Measurements from ENCODE around the gene SHISAL1. TPM values are rescaled to one million over a fixed set of nuclear protein-coding genes. Genes with fewer than 3 reads are reported as not detected.
A peak's percentile ranks its signal among the peaks of the same experiment; 100 is the strongest.

The SHISAL1 gene
- total and polyA plus RNA-seq, 9 donors = 0.33 to 4.5 (median 2.0) TPM

DNA sequence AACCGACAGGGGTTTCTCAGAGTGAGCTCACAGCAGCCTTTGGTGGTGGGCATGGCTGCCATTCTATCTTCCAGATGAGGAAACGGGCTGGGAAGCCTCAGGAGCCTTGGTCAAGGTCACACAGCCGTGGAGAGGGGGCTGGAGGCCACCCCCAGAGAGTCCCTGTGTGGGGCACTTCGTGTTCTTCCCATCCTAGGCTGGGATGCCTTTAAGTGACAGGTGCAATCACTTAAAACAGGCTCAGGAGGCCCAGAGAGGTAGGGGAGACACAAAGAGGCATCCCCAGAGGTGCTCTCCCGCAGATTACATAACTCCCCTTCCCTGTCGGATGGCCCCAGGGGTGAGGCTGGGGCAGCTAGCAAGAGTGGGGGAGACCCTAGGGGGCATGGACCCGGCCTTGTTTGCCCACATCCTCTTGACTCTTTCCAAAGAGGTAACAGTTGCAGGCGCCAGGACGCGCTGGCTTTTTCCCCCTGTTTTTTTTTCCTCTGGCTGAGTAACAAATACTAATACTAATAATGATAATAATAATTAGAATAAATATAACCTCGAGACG, 17.5 kb upstream of the SHISAL1 start:
- H3K27me3 ChIP-seq = no peaks in the 10 kb centered on the region
- peak overlapping the region; percentile 36 for H3K4me3 ChIP-seq
- no peak for DNase-seq
- peaks cover 1% of the 10 kb centered on the region for H3K4me1 ChIP-seq (ENCODE audit: insufficient read depth)
- TF ChIP-seq, protein P1, sequence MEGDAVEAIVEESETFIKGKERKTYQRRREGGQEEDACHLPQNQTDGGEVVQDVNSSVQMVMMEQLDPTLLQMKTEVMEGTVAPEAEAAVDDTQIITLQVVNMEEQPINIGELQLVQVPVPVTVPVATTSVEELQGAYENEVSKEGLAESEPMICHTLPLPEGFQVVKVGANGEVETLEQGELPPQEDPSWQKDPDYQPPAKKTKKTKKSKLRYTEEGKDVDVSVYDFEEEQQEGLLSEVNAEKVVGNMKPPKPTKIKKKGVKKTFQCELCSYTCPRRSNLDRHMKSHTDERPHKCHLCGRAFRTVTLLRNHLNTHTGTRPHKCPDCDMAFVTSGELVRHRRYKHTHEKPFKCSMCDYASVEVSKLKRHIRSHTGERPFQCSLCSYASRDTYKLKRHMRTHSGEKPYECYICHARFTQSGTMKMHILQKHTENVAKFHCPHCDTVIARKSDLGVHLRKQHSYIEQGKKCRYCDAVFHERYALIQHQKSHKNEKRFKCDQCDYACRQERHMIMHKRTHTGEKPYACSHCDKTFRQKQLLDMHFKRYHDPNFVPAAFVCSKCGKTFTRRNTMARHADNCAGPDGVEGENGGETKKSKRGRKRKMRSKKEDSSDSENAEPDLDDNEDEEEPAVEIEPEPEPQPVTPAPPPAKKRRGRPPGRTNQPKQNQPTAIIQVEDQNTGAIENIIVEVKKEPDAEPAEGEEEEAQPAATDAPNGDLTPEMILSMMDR (IDR thresholded peaks at IDR 0.05) = no peak
- TF ChIP-seq EP300 (IDR thresholded peaks at IDR 0.05) (no peak), POLR2A (IDR thresholded peaks at IDR 0.05) (no peak)
- H3K36me3 ChIP-seq = no peaks in the 10 kb centered on the region
- 33 to 48% (median 46%) methylated on average over 12 of the region's 12 CpGs for WGBS, 3 donors
- intact Hi-C loops (cut with DNase I) = no loop called here
- no peaks in the 10 kb centered on the region for H3K9me3 ChIP-seq
- no peak overlapping the region for H3K27ac ChIP-seq

DNA sequence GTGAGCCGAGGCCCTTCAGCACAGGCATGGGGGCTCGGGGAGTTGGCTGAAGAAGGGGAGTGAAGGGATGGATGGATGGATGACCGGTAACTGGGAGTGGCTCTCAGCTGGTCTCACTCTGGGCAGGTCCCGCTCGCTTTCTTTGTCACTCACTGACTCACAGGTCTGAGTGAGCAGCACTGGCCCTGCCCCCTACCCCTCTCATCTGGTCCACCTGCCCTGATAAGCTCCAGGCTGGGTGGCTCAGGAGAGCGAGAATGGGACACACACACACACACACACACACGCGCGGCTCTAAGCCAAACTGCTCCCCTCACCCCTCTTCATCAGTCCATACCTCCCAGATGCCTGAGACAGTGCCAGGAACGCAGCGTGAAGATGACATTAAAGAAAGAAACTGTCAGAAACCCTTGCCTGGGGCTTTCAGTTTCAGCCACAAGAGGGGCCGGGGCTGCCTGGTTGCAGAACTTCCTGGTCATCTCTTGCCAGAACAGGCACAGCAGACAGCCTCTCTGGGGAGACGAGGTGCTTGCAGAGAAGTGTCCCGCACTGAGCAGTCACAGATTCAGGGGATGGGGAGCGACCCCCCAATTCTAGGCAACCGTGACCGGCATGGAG, 16.5 kb upstream of the SHISAL1 start:
- TF ChIP-seq EP300 (IDR thresholded peaks at IDR 0.05) (no peak), POLR2A (IDR thresholded peaks at IDR 0.05) (no peak)
- TF ChIP-seq, protein P1 (IDR thresholded peaks at IDR 0.05) = no peak
- H3K36me3 ChIP-seq = no peaks in the 10 kb centered on the region
- no peaks in the 10 kb centered on the region for H3K9me3 ChIP-seq
- H3K4me1 ChIP-seq (ENCODE audit: insufficient read depth) = peaks cover 1% of the 10 kb centered on the region
- WGBS, 3 donors = 77 to 80% (median 79%) methylated on average over 17 of the region's 17 CpGs
- no peak for DNase-seq
- intact Hi-C loops (cut with DNase I) = no loop called here
- no peak overlapping the region for H3K27ac ChIP-seq
- H3K4me3 ChIP-seq = no peak overlapping the region
- H3K27me3 ChIP-seq = no peaks in the 10 kb centered on the region

DNA sequence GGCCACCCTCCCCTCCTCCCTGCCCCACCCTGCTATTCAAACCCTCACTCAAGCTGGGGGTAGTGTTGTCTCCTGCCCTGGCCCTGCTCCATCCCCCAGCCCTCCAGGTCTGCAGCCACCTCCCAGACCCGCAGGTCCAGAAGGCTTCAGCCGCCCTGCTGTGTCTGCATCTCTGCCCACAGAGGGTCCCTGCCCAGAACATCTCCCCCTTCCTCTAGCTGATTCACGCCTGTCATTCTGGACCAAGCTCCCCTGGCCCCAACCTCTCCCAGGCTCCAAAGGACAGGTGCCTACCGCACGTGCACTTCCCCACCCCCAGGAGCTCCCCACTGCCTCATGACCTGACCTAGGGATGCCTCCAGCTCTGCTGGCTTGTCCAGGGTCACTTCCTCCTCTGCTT, 16.0 kb upstream of the SHISAL1 start:
- no peak for DNase-seq
- Histone ChIP-seq H3K36me3 (no peaks in the 10 kb centered on the region), H3K4me1 (ENCODE audit: insufficient read depth) (peaks cover 1% of the 10 kb centered on the region), H3K4me3 (no peak overlapping the region), H3K27me3 (no peaks in the 10 kb centered on the region), H3K27ac (no peak overlapping the region), H3K9me3 (no peaks in the 10 kb centered on the region)
- intact Hi-C loops (cut with DNase I) = no loop called here
- WGBS, 3 donors = 82 to 86% (median 84%) methylated on average over 5 of the region's 5 CpGs
- TF ChIP-seq POLR2A (IDR thresholded peaks at IDR 0.05) (no peak), EP300 (IDR thresholded peaks at IDR 0.05) (no peak)
- TF ChIP-seq, protein P1 (IDR thresholded peaks at IDR 0.05) = no peak

GRCh38 chr22:44328326-44328725, 15.6 kb upstream of the SHISAL1 start:
- Histone ChIP-seq H3K27me3 (no peaks in the 10 kb centered on the region), H3K9me3 (no peaks in the 10 kb centered on the region), H3K27ac (no peak overlapping the region), H3K4me3 (no peak overlapping the region), H3K4me1 (ENCODE audit: insufficient read depth) (peaks cover 1% of the 10 kb centered on the region), H3K36me3 (no peaks in the 10 kb centered on the region)
- intact Hi-C loops (cut with DNase I) = no loop called here
- TF ChIP-seq POLR2A (IDR thresholded peaks at IDR 0.05) (no peak), EP300 (IDR thresholded peaks at IDR 0.05) (no peak)
- TF ChIP-seq, protein P1 (IDR thresholded peaks at IDR 0.05) = no peak
- 95 to 99% (median 96%) methylated on average over 6 of the region's 6 CpGs for whole genome bisulfite sequencing, 3 donors
- no peak for DNase-seq

Data from ovary (tissue), 9 donors.